NCI-H2107 treated with DMSO at 0.1 percent for 48 hours (cell line): ENCODE measurements around the gene XXYLT1.
"Not testable (repeated sequence)": the region's sequence is repeated elsewhere in the genome, so short reads cannot be mapped to it uniquely, and the experiment has no call there.

Source experiments
- DNase-seq: peaks from one replicate; lab custom pipeline; 2025; ENCODE audit not compliant: unreplicated experiment; lab: John Stamatoyannopoulos, UW

XXYLT1 gene

GRCh38 chr3:195228886-195229285 lies 42.1 kb downstream of the XXYLT1 start:
- not testable (repeated sequence) for DNase-seq

GRCh38 chr3:195227871-195228270 lies 43.1 kb downstream of the XXYLT1 start:
- DNase-seq = no peak

GRCh38 chr3:195226900-195227447 lies 44.0 kb downstream of the XXYLT1 start:
- no peak for DNase-seq

GRCh38 chr3:195226445-195226844 lies 44.5 kb downstream of the XXYLT1 start:
- DNase-seq = no peak

GRCh38 chr3:195224980-195225580 lies 45.9 kb downstream of the XXYLT1 start:
- no peak for DNase-seq

GRCh38 chr3:195224156-195224979 lies 46.6 kb downstream of the XXYLT1 start:
- DNase-seq = no peak

GRCh38 chr3:195221876-195222617 lies 48.9 kb downstream of the XXYLT1 start:
- DNase-seq = no peak

GRCh38 chr3:195221015-195221853 lies 49.7 kb downstream of the XXYLT1 start:
- DNase-seq = no peak

- DNase-seq = no peak
These were observed 51.4 kb downstream of the XXYLT1 start for GRCh38 chr3:195219351-195220230.

GRCh38 chr3:195218331-195218730 lies 52.6 kb downstream of the XXYLT1 start:
- not testable (repeated sequence) for DNase-seq

GRCh38 chr3:195215576-195215975 lies 55.4 kb downstream of the XXYLT1 start:
- DNase-seq = not testable (repeated sequence)

- DNase-seq = no peak
These were observed 56.6 kb downstream of the XXYLT1 start for GRCh38 chr3:195214381-195214780.

GRCh38 chr3:195213639-195214315 lies 57.2 kb downstream of the XXYLT1 start:
- no peak for DNase-seq

GRCh38 chr3:195212749-195213375 lies 58.1 kb downstream of the XXYLT1 start:
- DNase-seq = no peak

GRCh38 chr3:195212033-195212748 lies 58.8 kb downstream of the XXYLT1 start:
- no peak for DNase-seq

GRCh38 chr3:195210266-195210973 lies 60.5 kb downstream of the XXYLT1 start:
- DNase-seq = no peak

- no peak for DNase-seq
These were observed 61.1 kb downstream of the XXYLT1 start for GRCh38 chr3:195209847-195210265.
